Measurements from ENCODE around the gene CHCHD6.

DNA sequence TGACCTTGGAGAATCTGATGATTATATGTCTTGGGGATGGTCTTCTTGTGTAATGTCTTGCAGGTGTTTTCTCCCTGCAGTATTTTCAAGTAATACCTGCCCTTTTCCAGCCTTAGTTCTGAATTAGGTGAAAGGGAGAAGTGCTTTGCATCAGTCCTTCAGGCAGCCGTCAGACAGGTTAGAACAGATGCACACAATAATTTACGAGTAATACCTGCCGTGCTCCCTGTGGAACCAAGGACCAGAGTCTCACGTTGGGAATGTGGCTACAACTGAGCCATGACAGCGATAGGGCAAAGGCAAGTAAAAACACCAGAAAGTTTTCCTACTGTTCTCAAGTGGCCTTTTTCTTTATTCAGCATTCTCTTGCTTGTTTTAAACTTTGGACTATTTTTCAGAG, 69.1 kb downstream of the CHCHD6 start:
- TF ChIP-seq ESRRA (CRISPR knock-in tag; IDR thresholded peaks at IDR 0.05; ENCODE audit: borderline replicate concordance) (no peak), FOXJ3 (CRISPR knock-in tag; IDR thresholded peaks at IDR 0.05; ENCODE audit: borderline replicate concordance) (no peak), MAX (CRISPR knock-in tag; IDR thresholded peaks at IDR 0.05) (no peak), GTF2I (CRISPR knock-in tag; conservative IDR thresholded peaks at IDR 0.05) (no peak)
- TF ChIP-seq, protein P1, sequence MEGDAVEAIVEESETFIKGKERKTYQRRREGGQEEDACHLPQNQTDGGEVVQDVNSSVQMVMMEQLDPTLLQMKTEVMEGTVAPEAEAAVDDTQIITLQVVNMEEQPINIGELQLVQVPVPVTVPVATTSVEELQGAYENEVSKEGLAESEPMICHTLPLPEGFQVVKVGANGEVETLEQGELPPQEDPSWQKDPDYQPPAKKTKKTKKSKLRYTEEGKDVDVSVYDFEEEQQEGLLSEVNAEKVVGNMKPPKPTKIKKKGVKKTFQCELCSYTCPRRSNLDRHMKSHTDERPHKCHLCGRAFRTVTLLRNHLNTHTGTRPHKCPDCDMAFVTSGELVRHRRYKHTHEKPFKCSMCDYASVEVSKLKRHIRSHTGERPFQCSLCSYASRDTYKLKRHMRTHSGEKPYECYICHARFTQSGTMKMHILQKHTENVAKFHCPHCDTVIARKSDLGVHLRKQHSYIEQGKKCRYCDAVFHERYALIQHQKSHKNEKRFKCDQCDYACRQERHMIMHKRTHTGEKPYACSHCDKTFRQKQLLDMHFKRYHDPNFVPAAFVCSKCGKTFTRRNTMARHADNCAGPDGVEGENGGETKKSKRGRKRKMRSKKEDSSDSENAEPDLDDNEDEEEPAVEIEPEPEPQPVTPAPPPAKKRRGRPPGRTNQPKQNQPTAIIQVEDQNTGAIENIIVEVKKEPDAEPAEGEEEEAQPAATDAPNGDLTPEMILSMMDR (IDR thresholded peaks at IDR 0.05): no peak
- TF ChIP-seq, protein P2, sequence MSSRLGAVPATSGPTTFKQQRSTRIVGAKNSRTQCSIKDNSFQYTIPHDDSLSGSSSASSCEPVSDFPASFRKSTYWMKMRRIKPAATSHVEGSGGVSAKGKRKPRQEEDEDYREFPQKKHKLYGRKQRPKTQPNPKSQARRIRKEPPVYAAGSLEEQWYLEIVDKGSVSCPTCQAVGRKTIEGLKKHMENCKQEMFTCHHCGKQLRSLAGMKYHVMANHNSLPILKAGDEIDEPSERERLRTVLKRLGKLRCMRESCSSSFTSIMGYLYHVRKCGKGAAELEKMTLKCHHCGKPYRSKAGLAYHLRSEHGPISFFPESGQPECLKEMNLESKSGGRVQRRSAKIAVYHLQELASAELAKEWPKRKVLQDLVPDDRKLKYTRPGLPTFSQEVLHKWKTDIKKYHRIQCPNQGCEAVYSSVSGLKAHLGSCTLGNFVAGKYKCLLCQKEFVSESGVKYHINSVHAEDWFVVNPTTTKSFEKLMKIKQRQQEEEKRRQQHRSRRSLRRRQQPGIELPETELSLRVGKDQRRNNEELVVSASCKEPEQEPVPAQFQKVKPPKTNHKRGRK (CRISPR knock-in tag; IDR thresholded peaks at IDR 0.05; ENCODE audit: borderline replicate concordance): no peak
- TF ChIP-seq, protein P3, sequence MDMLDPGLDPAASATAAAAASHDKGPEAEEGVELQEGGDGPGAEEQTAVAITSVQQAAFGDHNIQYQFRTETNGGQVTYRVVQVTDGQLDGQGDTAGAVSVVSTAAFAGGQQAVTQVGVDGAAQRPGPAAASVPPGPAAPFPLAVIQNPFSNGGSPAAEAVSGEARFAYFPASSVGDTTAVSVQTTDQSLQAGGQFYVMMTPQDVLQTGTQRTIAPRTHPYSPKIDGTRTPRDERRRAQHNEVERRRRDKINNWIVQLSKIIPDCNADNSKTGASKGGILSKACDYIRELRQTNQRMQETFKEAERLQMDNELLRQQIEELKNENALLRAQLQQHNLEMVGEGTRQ (CRISPR knock-in tag; IDR thresholded peaks at IDR 0.05): no peak
- TF ChIP-seq, protein P4, sequence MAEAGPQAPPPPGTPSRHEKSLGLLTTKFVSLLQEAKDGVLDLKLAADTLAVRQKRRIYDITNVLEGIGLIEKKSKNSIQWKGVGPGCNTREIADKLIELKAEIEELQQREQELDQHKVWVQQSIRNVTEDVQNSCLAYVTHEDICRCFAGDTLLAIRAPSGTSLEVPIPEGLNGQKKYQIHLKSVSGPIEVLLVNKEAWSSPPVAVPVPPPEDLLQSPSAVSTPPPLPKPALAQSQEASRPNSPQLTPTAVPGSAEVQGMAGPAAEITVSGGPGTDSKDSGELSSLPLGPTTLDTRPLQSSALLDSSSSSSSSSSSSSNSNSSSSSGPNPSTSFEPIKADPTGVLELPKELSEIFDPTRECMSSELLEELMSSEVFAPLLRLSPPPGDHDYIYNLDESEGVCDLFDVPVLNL (CRISPR knock-in tag; IDR thresholded peaks at IDR 0.05; ENCODE audit: borderline replicate concordance, low read depth): no peak
- TF ChIP-seq, protein P5, sequence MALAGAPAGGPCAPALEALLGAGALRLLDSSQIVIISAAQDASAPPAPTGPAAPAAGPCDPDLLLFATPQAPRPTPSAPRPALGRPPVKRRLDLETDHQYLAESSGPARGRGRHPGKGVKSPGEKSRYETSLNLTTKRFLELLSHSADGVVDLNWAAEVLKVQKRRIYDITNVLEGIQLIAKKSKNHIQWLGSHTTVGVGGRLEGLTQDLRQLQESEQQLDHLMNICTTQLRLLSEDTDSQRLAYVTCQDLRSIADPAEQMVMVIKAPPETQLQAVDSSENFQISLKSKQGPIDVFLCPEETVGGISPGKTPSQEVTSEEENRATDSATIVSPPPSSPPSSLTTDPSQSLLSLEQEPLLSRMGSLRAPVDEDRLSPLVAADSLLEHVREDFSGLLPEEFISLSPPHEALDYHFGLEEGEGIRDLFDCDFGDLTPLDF (CRISPR knock-in tag; IDR thresholded peaks at IDR 0.05): no peak
- TF ChIP-seq, protein P6, sequence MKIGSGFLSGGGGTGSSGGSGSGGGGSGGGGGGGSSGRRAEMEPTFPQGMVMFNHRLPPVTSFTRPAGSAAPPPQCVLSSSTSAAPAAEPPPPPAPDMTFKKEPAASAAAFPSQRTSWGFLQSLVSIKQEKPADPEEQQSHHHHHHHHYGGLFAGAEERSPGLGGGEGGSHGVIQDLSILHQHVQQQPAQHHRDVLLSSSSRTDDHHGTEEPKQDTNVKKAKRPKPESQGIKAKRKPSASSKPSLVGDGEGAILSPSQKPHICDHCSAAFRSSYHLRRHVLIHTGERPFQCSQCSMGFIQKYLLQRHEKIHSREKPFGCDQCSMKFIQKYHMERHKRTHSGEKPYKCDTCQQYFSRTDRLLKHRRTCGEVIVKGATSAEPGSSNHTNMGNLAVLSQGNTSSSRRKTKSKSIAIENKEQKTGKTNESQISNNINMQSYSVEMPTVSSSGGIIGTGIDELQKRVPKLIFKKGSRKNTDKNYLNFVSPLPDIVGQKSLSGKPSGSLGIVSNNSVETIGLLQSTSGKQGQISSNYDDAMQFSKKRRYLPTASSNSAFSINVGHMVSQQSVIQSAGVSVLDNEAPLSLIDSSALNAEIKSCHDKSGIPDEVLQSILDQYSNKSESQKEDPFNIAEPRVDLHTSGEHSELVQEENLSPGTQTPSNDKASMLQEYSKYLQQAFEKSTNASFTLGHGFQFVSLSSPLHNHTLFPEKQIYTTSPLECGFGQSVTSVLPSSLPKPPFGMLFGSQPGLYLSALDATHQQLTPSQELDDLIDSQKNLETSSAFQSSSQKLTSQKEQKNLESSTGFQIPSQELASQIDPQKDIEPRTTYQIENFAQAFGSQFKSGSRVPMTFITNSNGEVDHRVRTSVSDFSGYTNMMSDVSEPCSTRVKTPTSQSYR (CRISPR knock-in tag; IDR thresholded peaks at IDR 0.05): no peak
- TF ChIP-seq, protein P7, sequence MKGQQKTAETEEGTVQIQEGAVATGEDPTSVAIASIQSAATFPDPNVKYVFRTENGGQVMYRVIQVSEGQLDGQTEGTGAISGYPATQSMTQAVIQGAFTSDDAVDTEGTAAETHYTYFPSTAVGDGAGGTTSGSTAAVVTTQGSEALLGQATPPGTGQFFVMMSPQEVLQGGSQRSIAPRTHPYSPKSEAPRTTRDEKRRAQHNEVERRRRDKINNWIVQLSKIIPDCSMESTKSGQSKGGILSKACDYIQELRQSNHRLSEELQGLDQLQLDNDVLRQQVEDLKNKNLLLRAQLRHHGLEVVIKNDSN (CRISPR knock-in tag; IDR thresholded peaks at IDR 0.05): no peak

All from WTC11 (cell line).